HepG2 (cell line): ENCODE measurements around the gene ARHGEF16. TPM values are rescaled to one million over a fixed set of nuclear protein-coding genes. Genes with fewer than 3 reads are reported as not detected.
A peak's percentile ranks its signal among the peaks of the same experiment; 100 is the strongest.

ENCODE experiments used
- ATAC-seq: fragments of 200-7000 bp; cut with Tn5 transposase; 3 replicates; pipeline ENCODE4 v1.9.1; 2020; ENCODE audit warnings: mild to moderate bottlenecking, moderate library complexity
- BruUV-seq: library from RNA; stranded (reverse); fragments of 400-500 nt; replicated peaks from 2 replicates; lab custom pipeline; 2021; lab: Mats Ljungman, UMichigan
- CTCF ChIA-PET: fragments of 300-600 bp; formaldehyde crosslinking; extraction: SDS; loops from one replicate; lab custom pipeline; 2021; ENCODE audit warnings: low total read pairs, inconsistent platforms, low intra/inter-chr PET ratio; lab: Yijun Ruan, JAX
- POLR2A ChIA-PET: fragments of 350-600 bp; sonication (Branson Sonifier 250); formaldehyde crosslinking; loops from one replicate; lab custom pipeline; 2020; ENCODE audit warnings: antibody characterized with exemption, inconsistent platforms; lab: Yijun Ruan, JAX
- DNase-seq: peaks from one replicate; pipeline ENCODE4 v3.0.0-alpha.2; 2015; ENCODE audit warnings: low spot score
- FAIRE-seq: peaks from 3 replicates; lab custom pipeline; 2011; peaks lifted over from hg19 to GRCh38; lab: Jason Lieb, UNC
- H2AFZ ChIP-seq: one replicate; pipeline ENCODE4 v1.6.1; 2011; ENCODE audit warnings: low read length, inconsistent platforms
- H3K27ac ChIP-seq: fragments of 300-600 bp; 3 replicates; pipeline ENCODE4 v1.8.0; 2011; ENCODE audit warnings: mixed run types, mild to moderate bottlenecking, mixed read lengths, low read length, inconsistent platforms; ENCODE audit not compliant: insufficient read depth; ENCODE audit errors: extremely low read length
- H3K27me3 ChIP-seq, 2 experiments: fragments of 200-600 bp in 1 of 2; 2 replicates in 1 of 2; 3 replicates in 1 of 2; pipeline versions ENCODE4 v1.6.0 to v1.8.0; 2011; ENCODE audit warnings: low read length in 2 of 2, mild to moderate bottlenecking in 2 of 2, moderate library complexity in 2 of 2, inconsistent platforms in 1 of 2; ENCODE audit not compliant: insufficient read depth in 2 of 2, control insufficient read depth in 1 of 2
- H3K36me3 ChIP-seq, 2 experiments: fragments of 200-600 bp in 1 of 2; replicated peaks in 1 of 2; 2 replicates in 1 of 2; 3 replicates in 1 of 2; pipeline versions ENCODE4 v1.5.1 to v1.8.0; 2011; ENCODE audit warnings: low read length in 2 of 2, inconsistent platforms in 1 of 2; ENCODE audit not compliant: insufficient read depth in 2 of 2, control insufficient read depth in 1 of 2
- H3K4me1 ChIP-seq: 2 replicates; pipeline ENCODE4 v1.5.1; 2012; ENCODE audit warnings: low read length, inconsistent platforms; ENCODE audit not compliant: insufficient read depth
- H3K4me2 ChIP-seq: 2 replicates; pipeline ENCODE4 v1.6.0; 2011; ENCODE audit warnings: low read depth, low read length, inconsistent platforms
- H3K4me3 ChIP-seq, 3 experiments: fragments of 200-600 bp in 1 of 3; sonication (generic), shearing (Covaris generic) in 1 of 3; replicated peaks in 1 of 3; 2 replicates each; pipeline ENCODE4 v1.5.1; 2011 to 2016; ENCODE audit warnings: low read length in 3 of 3, inconsistent platforms in 2 of 3, low read depth in 2 of 3, mild to moderate bottlenecking in 2 of 3, control low read depth in 1 of 3, mixed read lengths in 1 of 3; ENCODE audit not compliant: insufficient read depth in 1 of 3
- H3K79me2 ChIP-seq: one replicate; pipeline ENCODE4 v1.6.1; 2011; ENCODE audit warnings: low read length, inconsistent platforms; ENCODE audit not compliant: insufficient read depth
- H3K9ac ChIP-seq: 2 replicates; pipeline ENCODE4 v1.6.0; 2011; ENCODE audit warnings: mild to moderate bottlenecking, low read depth, low read length, inconsistent platforms; ENCODE audit not compliant: insufficient read depth
- H3K9me3 ChIP-seq: 2 replicates; pipeline ENCODE4 v1.5.1; 2012; ENCODE audit warnings: mild to moderate bottlenecking, low read length
- H4K20me1 ChIP-seq: 2 replicates; pipeline ENCODE4 v1.6.0; 2011; ENCODE audit warnings: inconsistent platforms, mild to moderate bottlenecking, low read length, moderate library complexity; ENCODE audit not compliant: insufficient read depth
- ATF7-NPFF ChIP-seq: sonication (generic); formaldehyde crosslinking; IDR thresholded peaks from 2 replicates; pipeline ENCODE4 v1.8.1; 2023; ENCODE audit warnings: mild to moderate bottlenecking, low read depth, missing genetic modification reagents, moderate library complexity
- CEBPG ChIP-seq: IDR thresholded peaks from 2 replicates; pipeline ENCODE4 v1.6.1; 2016
- CSRNP1 ChIP-seq: sonication (generic); formaldehyde crosslinking; IDR thresholded peaks from 2 replicates; pipeline ENCODE4 v1.8.1; 2023; ENCODE audit warnings: mild to moderate bottlenecking, missing genetic modification reagents
- FUBP1 ChIP-seq: sonication (generic); formaldehyde crosslinking; IDR thresholded peaks from 2 replicates; pipeline ENCODE4 v1.5.1; 2020; ENCODE audit warnings: missing genetic modification reagents, mild to moderate bottlenecking, borderline replicate concordance
- HMG20A ChIP-seq: IDR thresholded peaks from 2 replicates; pipeline ENCODE4 v1.6.1; 2016; ENCODE audit warnings: borderline replicate concordance
- MZF1 ChIP-seq: sonication (generic); formaldehyde crosslinking; IDR thresholded peaks from 2 replicates; pipeline ENCODE4 v1.8.1; 2023; ENCODE audit warnings: mild to moderate bottlenecking, missing genetic modification reagents, borderline replicate concordance
- NCOA2 ChIP-seq: sonication (generic); formaldehyde crosslinking; IDR thresholded peaks from 2 replicates; pipeline ENCODE4 v1.8.0; 2022; ENCODE audit warnings: inconsistent platforms
- SP2 ChIP-seq: sonication (generic); formaldehyde crosslinking; IDR thresholded peaks from 2 replicates; pipeline ENCODE4 v1.5.1; 2020; ENCODE audit warnings: mild to moderate bottlenecking, missing genetic modification reagents
- STAG1 ChIP-seq: sonication (generic); formaldehyde crosslinking; IDR thresholded peaks from 2 replicates; pipeline ENCODE4 v1.4.0; 2020; ENCODE audit warnings: missing genetic modification reagents
- TARDBP ChIP-seq: sonication (generic); formaldehyde crosslinking; IDR thresholded peaks from 2 replicates; pipeline ENCODE4 v1.8.0; 2022; ENCODE audit warnings: mild to moderate bottlenecking, missing genetic modification reagents
- ZBTB38 ChIP-seq: sonication (generic); formaldehyde crosslinking; IDR thresholded peaks from 2 replicates; pipeline ENCODE4 v1.5.1; 2020; ENCODE audit warnings: mild to moderate bottlenecking, missing genetic modification reagents
- ZFP62 ChIP-seq: sonication (generic); formaldehyde crosslinking; IDR thresholded peaks from 2 replicates; pipeline ENCODE4 v1.4.0; 2020; ENCODE audit warnings: missing genetic modification reagents
- ZFX ChIP-seq: sonication (generic); formaldehyde crosslinking; IDR thresholded peaks from 2 replicates; pipeline ENCODE4 v1.4.0; 2020; ENCODE audit warnings: mild to moderate bottlenecking, low read depth, missing genetic modification reagents, moderate library complexity
- ZNF138 ChIP-seq: sonication (generic); formaldehyde crosslinking; IDR thresholded peaks from 2 replicates; pipeline ENCODE4 v1.5.0; 2020; ENCODE audit warnings: mild to moderate bottlenecking, low read depth, missing genetic modification reagents
- ZNF263 ChIP-seq: sonication (generic); formaldehyde crosslinking; IDR thresholded peaks from 2 replicates; pipeline ENCODE4 v1.4.0; 2020; ENCODE audit warnings: missing genetic modification reagents
- ZNF567 ChIP-seq: sonication (generic); formaldehyde crosslinking; IDR thresholded peaks from 2 replicates; pipeline ENCODE4 v1.8.1; 2023; ENCODE audit warnings: mild to moderate bottlenecking, missing genetic modification reagents, borderline replicate concordance
- ZNF605 ChIP-seq: sonication (generic); formaldehyde crosslinking; IDR thresholded peaks from 2 replicates; pipeline ENCODE4 v1.8.0; 2022; ENCODE audit warnings: mild to moderate bottlenecking, missing genetic modification reagents
- ZNF768 ChIP-seq: sonication (generic); formaldehyde crosslinking; IDR thresholded peaks from 2 replicates; pipeline ENCODE4 v1.4.0; 2020; ENCODE audit warnings: missing genetic modification reagents
- WGBS: methylation state at CpG from one replicate; pipeline ENCODE4 v1.1.6; 2017; ENCODE audit warnings: low lambda C conversion rate; 5-methylcytosine and 5-hydroxymethylcytosine counted together
- in situ Hi-C: cut with HindIII; loops from 2 replicates; pipeline ENCODE4 v1.10.0; 2017; ENCODE audit warnings: low pct_unique_long_range_greater_than_20kb; ENCODE audit not compliant: extremely low pct_ligation_motif_present
- intact Hi-C: fragments of 100-400 bp; cut with micrococcal nuclease; formaldehyde crosslinking; loops from one replicate; pipeline ENCODE4 v1.10.0; 2022; ENCODE audit not compliant: unreplicated experiment
- polyA plus RNA-seq, 8 experiments: library from polyadenylated mRNA; depleted of rRNA in 3 of 8; stranded (reverse) in 7 of 8; unstranded in 1 of 8; fragments of >200 nt; fragmentation: Illumina TruSeq in 4 of 8; extraction: Trizol in 4 of 8; gene quantifications; 2 replicates each; pipeline versions ENCODE4 v1.2.1 to v1.2.3, GENCODE V29; 2011 to 2016; ENCODE audit warnings: low read depth in 4 of 8, missing spikeins in 1 of 8, mixed read lengths in 1 of 8; ENCODE audit not compliant: insufficient read depth in 1 of 8
- total RNA-seq, 5 experiments: library from RNA; depleted of rRNA; stranded (reverse); fragments of >200 nt; fragmentation: Illumina TruSeq; extraction: Trizol; gene quantifications; 2 replicates each; pipeline ENCODE4 v1.2.3, GENCODE V29; 2016; ENCODE audit warnings: low read depth in 1 of 5
- TF ChIP-seq, protein P1 (sequence below): sonication (generic); formaldehyde crosslinking; IDR thresholded peaks from 2 replicates; pipeline ENCODE4 v1.4.0; 2020; ENCODE audit warnings: missing genetic modification reagents

ARHGEF16 gene
- total and polyA plus RNA-seq, 2 of the 13 experiments (the other 11 are each of a cell fraction or from before 2014, with no cell fraction given) = 20.3 to 39.9 TPM

DNA sequence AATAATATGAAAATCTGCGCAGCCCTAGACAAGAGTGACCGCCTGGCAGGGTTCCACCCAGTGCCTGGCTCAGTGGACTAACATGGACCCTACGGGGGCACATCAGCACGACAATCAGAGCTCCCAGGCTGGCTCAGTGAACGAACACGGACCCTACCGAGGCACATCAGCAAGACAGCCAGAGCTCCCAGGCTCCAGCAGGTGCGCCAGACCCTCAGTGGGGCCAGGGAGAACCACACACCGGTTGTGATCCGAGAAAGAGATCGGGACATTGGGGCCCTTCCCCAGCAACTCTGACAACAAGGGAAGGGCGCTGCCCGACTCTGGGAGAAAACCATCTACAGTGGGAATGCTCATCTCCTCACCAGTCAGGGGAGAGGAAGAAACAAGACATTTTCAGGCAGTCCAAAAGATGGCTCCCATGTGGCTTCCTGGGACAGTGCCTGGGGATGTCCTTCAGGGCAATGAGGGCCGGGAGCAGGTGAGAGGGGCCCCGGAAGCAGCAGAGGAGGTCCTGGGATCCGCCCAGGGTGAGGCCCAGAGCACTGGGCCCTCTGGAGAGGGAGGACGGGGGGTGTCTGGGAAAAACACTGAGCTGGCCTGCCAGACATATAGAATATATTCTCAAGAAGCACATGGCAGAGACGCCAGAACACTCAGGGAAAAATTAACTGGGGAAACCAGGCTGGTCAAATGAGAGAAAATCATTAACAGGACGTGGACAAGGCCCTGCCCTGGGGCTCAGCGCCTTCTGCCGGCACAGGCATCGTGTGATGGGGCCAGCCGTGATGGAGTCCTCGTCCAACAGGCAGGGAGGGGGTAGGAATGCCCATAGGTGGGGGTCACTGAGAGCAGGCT lies 4.8 kb downstream of the ARHGEF16 start:
- ATAC-seq (peak; percentile 1; the same call in 1 of the 3 replicates), FAIRE-seq (no peak), DNase-seq (no peak)
- TF ChIP-seq ZNF605 (CRISPR knock-in tag) (peak; percentile 32; the same call in 1 of the 2 replicates), NCOA2 (CRISPR knock-in tag) (0 out of 2 replicates have a peak, but pooled peaks have one; percentile 23), ZFP62 (CRISPR knock-in tag) (no peak), STAG1 (CRISPR knock-in tag) (no peak), ZFX (CRISPR knock-in tag) (peak; percentile 70), ZNF263 (peak; percentile 93), TARDBP (CRISPR knock-in tag) (peak; percentile 66; the same call in 1 of the 2 replicates), ZNF138 (no peak), ZNF768 (CRISPR knock-in tag) (peak; percentile 36; the same call in 1 of the 2 replicates), SP2 (no peak), ATF7-NPFF (CRISPR knock-in tag) (0 out of 2 replicates have a peak, but pooled peaks have one; percentile 9), FUBP1 (CRISPR knock-in tag) (no peak), CEBPG (CRISPR knock-in tag) (0 out of 2 replicates have a peak, but pooled peaks have one; percentile 4), CSRNP1 (0 out of 2 replicates have a peak, but pooled peaks have one; percentile 42), ZBTB38 (CRISPR knock-in tag) (no peak), ZNF567 (CRISPR knock-in tag) (no peak), HMG20A (CRISPR knock-in tag) (no peak), MZF1 (no peak)
- TF ChIP-seq, protein P1, sequence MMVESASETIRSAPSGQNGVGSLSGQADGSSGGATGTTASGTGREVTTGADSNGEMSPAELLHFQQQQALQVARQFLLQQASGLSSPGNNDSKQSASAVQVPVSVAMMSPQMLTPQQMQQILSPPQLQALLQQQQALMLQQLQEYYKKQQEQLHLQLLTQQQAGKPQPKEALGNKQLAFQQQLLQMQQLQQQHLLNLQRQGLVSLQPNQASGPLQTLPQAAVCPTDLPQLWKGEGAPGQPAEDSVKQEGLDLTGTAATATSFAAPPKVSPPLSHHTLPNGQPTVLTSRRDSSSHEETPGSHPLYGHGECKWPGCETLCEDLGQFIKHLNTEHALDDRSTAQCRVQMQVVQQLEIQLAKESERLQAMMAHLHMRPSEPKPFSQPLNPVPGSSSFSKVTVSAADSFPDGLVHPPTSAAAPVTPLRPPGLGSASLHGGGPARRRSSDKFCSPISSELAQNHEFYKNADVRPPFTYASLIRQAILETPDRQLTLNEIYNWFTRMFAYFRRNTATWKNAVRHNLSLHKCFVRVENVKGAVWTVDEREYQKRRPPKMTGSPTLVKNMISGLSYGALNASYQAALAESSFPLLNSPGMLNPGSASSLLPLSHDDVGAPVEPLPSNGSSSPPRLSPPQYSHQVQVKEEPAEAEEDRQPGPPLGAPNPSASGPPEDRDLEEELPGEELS (CRISPR knock-in tag) = 0 out of 2 replicates have a peak, but pooled peaks have one; percentile 8

More for the DNA sequence above, 4.8 kb downstream of the ARHGEF16 start:
- ChIA-PET POLR2A (interaction anchor here (0.6 to 11.4 kb wide), 6 partner anchors 13 to 139 kb away, joined by 3 to 282 read pairs (median 4); no protein-coding TSS in a partner anchor), CTCF (no interaction called here)
- H3K9me3 ChIP-seq = no peaks in the 10 kb centered on the region
- intact Hi-C loops (no loop called here), in situ Hi-C loops (no loop called here)
- H3K27ac ChIP-seq = peak overlapping the region; percentile 98
- H3K4me2 ChIP-seq = peak overlapping the region; percentile 99
- peak overlapping the region; percentile 24 to 66 (median 36); a peak in 5 of 6 replicates for H3K4me3 ChIP-seq
- H3K4me1 ChIP-seq = peaks cover 67% of the 10 kb centered on the region
- no peaks in the 10 kb centered on the region for H4K20me1 ChIP-seq
- H2AFZ ChIP-seq = no peak overlapping the region
- H3K9ac ChIP-seq = peak overlapping the region; percentile 86
- TSS peak; percentile 55 for BruUV-seq
- H3K27me3 ChIP-seq = no peaks in the 10 kb centered on the region
- WGBS = 42% methylated on average over 19 of the region's 24 CpGs
- H3K36me3 ChIP-seq = peaks cover 0 to 4% of the 10 kb centered on the region in 2 experiments; a peak in 4 of 5 replicates
- peaks cover 43% of the 10 kb centered on the region for H3K79me2 ChIP-seq
